Adipocyte (in vitro differentiated cells): ENCODE data around the gene C5orf24.

Source experiments
- DNase-seq: peaks from one replicate; pipeline ENCODE4 v3.0.0-alpha.2; 2015; ENCODE audit warnings: low read depth
- H3K27me3 ChIP-seq: replicated peaks from 2 replicates; pipeline ENCODE4 v1.7.0; 2013; ENCODE audit warnings: mild to moderate bottlenecking, low read length, moderate library complexity; ENCODE audit not compliant: control insufficient read depth, insufficient read depth
- H3K36me3 ChIP-seq: 2 replicates; pipeline ENCODE4 v1.7.0; 2013; ENCODE audit warnings: low read length, mild to moderate bottlenecking, moderate library complexity; ENCODE audit not compliant: control insufficient read depth, insufficient read depth, severe bottlenecking
- H3K4me1 ChIP-seq: 2 replicates; pipeline ENCODE4 v1.7.0; 2013; ENCODE audit warnings: mild to moderate bottlenecking, low read length, moderate library complexity; ENCODE audit not compliant: control insufficient read depth, insufficient read depth
- H3K4me3 ChIP-seq: 2 replicates; pipeline ENCODE4 v1.7.0; 2013; ENCODE audit warnings: mild to moderate bottlenecking, low read length, moderate library complexity
- H3K9ac ChIP-seq: 2 replicates; pipeline ENCODE4 v1.7.0; 2013; ENCODE audit warnings: mild to moderate bottlenecking, low read length, moderate library complexity
- H3K9me3 ChIP-seq: 2 replicates; pipeline ENCODE4 v1.7.0; 2013; ENCODE audit warnings: mild to moderate bottlenecking, low read length, moderate library complexity; ENCODE audit not compliant: control insufficient read depth

C5orf24 gene

DNA sequence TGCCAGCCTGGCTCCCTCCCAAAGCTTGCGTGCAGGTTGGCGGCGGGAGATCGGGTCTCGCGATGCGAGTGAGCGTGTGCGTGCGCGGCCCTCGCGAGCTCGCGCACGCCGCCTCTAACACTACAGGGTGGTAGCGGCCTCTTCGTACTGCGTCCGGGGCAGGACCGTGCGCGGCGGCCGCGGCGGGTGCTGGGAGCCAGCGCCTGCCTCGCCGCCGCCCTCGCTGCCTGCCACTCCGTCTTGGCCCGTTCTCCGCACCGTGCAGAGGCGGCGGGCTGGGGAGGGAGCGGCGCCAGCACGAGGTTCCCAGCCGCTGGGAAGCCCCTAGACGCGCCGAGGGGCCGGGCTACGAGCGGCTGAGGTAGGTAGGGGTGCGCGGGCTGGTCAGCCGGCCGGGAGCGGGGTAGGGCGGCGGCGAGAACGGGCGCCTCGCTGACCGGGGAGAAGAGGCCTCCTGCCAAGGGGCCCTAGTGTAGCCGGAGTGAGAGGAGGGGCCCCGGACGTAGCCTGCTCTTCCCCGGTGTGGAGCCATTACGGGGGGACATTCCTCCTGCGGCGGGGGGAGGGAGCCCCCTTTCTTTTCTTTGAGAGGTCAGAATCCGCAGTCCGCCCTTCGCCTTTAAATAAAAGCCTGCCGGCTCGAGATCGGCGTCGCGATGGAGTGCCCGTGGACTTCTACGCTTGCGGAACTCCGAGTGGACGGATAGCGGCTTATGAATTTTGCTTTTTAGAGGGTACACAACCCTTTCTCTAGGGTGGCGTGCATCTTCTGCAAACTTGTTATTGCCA lies at the start of gene C5orf24:
TSS of gene C5orf24 (plus strand) at position 117 of the 789 bp plus-strand sequence. CDS start 8,933 bp downstream, outside the sequence.
- peak within 1 kb of the TSS; percentile 89 for H3K9ac ChIP-seq
- H3K27me3 ChIP-seq: no peaks in the 10 kb centered on the region
- peak; percentile 98 for DNase-seq
- peaks cover 3% of the 10 kb centered on the region for H3K36me3 ChIP-seq
- H3K4me3 ChIP-seq: peak within 1 kb of the TSS; percentile 84
- peaks cover 23% of the 10 kb centered on the region for H3K4me1 ChIP-seq
- H3K9me3 ChIP-seq: no peaks in the 10 kb centered on the region

DNA sequence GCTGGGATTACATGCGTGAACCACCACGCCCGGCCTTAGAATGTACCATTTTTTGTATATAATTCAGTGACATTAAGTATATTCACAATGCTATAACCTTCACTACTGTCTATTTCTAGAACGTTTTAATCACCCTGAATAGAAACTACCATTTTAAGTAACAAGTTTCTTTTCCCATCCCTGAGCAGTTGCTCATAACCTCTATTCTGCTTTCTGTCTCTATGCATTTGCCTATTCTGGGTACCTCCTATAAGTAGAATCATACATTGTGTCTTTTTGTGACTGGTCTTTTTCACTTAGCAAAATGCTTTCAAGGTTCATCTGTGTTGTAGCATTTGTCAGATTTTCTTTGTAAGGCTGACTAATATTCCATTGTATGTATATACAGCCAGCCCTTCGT lies 47.3 kb upstream of the C5orf24 start:
- Histone ChIP-seq H3K4me1 (no peaks in the 10 kb centered on the region), H3K4me3 (no peak overlapping the region), H3K9ac (no peak overlapping the region), H3K36me3 (peaks cover 72% of the 10 kb centered on the region), H3K27me3 (no peaks in the 10 kb centered on the region), H3K9me3 (no peaks in the 10 kb centered on the region)
- no peak for DNase-seq

DNA sequence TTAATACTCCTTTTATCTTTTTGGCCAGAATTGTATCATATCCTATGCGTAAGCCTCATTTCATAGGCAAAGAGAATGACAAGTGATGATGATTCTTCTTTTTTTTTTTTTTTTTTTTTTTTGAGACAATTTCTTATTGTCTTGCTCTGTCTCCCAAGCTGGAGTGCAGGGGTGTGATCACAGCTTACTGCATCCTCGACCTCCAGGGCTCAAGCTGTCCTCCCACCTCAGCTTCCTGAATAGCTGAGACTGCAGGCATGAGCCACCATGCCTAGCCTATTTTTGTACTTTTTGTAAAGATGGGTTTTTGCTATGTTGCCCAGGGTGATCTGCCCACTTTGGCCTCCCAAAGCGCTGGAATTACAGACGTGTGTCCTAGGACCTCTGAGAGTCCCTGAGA lies 41.9 kb upstream of the C5orf24 start:
- Histone ChIP-seq H3K36me3 (peaks cover 51% of the 10 kb centered on the region), H3K9me3 (no peaks in the 10 kb centered on the region), H3K9ac (no peak overlapping the region), H3K4me3 (no peak overlapping the region), H3K4me1 (peaks cover 7% of the 10 kb centered on the region), H3K27me3 (no peaks in the 10 kb centered on the region)
- no peak for DNase-seq

DNA sequence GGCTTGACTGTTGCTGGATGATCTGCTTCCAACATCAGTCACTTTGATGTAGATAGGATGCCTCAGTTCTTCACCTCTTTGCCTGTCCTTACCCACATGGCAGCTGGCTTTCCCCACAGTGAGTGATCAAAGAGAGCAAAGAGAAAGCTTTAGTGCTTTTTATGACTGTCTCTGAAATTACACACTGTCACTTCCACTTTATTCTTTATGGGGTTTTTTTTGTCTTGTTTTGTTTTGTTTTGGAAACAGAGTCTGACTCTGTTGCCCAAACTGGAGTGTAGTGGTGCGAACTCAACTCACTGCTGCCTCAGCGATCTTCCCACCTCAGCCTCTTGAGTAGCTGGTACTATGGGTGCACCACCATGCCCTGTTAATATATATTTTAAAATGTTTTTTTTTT lies 32.4 kb upstream of the C5orf24 start:
- DNase-seq: no peak
- Histone ChIP-seq H3K36me3 (peaks cover 75% of the 10 kb centered on the region), H3K4me3 (no peak overlapping the region)

DNA sequence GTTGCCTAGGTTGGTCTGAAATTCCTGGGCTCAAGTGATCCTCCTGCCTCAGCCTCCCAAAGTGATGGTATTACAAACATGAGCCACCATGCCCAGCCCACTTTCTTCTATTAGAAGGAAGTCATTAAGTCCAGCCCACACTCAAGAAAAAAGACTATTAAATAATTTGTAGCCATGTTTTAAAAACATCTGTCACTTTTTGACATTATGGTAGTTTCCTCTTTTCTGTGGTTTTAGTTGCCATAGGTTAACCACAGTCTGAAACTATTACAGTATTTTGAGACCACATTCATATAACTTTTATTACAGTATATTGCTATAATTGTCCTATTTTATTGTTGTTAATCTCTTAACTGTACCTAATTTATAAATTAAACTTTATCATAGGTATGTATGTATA lies 31.9 kb upstream of the C5orf24 start:
- H3K9ac ChIP-seq: no peak overlapping the region
- peaks cover 75% of the 10 kb centered on the region for H3K36me3 ChIP-seq
- H3K9me3 ChIP-seq: no peaks in the 10 kb centered on the region
- DNase-seq: no peak
- H3K27me3 ChIP-seq: no peaks in the 10 kb centered on the region
- H3K4me1 ChIP-seq: no peaks in the 10 kb centered on the region
- no peak overlapping the region for H3K4me3 ChIP-seq

More for the DNA sequence above, 32.4 kb upstream of the C5orf24 start:
- H3K27me3 ChIP-seq: no peaks in the 10 kb centered on the region
- H3K9ac ChIP-seq: no peak overlapping the region
- H3K4me1 ChIP-seq: no peaks in the 10 kb centered on the region
- H3K9me3 ChIP-seq: no peaks in the 10 kb centered on the region

DNA sequence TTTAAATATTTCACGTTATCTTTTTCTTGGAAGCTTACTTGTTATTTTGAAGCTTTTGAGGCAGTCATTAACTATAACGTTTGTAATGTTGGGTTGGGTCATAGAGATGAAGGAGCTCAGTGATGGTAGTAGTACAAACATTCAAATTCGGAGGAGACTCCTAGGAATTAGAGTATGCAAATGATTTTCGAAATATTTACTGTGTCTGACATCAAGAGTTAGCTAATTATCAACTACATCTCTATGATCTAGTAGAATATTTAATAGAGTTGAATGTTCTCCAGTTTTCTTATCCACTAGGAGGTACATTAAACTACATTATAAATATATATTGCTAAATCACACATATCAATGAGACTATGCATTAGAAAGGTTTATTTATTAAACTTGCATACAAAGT lies 28.8 kb upstream of the C5orf24 start:
- Histone ChIP-seq H3K36me3 (peaks cover 87% of the 10 kb centered on the region), H3K4me1 (no peaks in the 10 kb centered on the region), H3K27me3 (no peaks in the 10 kb centered on the region), H3K9ac (no peak overlapping the region), H3K4me3 (no peak overlapping the region), H3K9me3 (no peaks in the 10 kb centered on the region)
- no peak for DNase-seq

DNA sequence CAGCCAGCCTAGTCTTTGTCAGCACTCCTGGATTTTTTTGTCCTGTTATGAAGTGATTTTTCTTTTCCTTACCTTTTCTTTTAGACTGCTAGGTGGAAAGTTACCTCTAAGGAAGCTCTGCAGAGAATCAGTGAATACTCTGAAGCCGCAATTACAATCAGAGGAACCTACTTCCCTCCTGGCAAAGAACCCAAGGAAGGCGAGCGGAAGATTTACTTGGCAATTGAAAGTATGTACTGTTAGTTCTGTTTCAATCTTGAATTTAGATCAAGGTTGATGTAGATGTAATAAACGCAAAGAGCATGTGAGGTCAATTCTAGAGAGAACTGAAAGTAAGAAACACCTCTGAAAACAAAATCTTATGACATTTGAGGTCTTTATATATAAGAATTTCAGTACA lies 27.0 kb upstream of the C5orf24 start:
- peaks cover 86% of the 10 kb centered on the region for H3K36me3 ChIP-seq
- H3K4me1 ChIP-seq: no peaks in the 10 kb centered on the region
- no peaks in the 10 kb centered on the region for H3K27me3 ChIP-seq
- no peak overlapping the region for H3K9ac ChIP-seq
- H3K9me3 ChIP-seq: no peaks in the 10 kb centered on the region
- no peak for DNase-seq
- no peak overlapping the region for H3K4me3 ChIP-seq

DNA sequence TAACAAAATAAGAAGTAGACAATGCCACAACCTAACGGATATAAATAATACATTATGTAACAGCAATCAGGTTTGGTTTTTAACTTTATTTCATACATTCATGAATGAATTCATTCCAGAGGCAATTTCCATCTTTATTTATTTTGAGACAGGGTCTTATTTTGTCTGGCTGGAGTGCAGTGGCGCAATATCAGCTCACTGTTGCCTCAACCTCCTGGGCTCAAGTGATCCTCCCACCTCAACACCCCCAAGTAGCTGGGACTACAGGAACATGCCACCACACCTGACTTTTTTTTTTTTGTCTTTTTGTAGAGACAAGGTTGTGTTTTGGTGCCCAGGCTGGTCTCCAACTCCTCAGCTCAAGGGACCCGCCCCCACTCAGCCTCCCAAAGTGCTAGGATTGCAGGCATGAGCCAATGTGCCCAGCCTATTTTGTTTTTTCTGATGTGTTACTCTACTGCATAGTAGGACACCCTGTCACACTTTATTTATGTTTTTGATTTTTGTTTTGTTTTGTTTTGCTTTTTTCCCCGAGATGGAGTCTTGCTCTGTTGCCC lies 26.3 kb upstream of the C5orf24 start:
- Histone ChIP-seq H3K4me1 (no peaks in the 10 kb centered on the region), H3K4me3 (no peak overlapping the region), H3K27me3 (no peaks in the 10 kb centered on the region), H3K9me3 (no peaks in the 10 kb centered on the region), H3K9ac (no peak overlapping the region), H3K36me3 (peaks cover 81% of the 10 kb centered on the region)
- DNase-seq: no peak

DNA sequence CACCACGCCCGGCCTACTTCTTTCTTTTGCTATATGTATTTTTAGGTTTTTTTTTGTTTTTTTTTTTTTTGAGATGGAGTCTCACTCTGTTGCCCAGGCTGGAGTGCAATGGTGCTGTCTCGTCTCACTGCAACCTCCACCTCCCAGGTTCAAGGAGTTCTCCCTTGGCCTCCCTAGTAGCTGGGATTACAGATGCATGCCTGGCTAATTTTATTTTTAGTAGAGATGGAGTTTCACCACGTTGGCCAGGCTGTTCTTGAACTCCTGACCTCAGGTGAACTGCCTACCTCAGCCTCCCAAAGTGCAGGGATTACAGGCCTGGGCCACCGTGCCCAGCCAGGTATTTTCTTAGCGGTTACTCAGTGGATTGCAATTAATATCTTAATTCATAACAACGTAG lies 23.9 kb upstream of the C5orf24 start:
- H3K9me3 ChIP-seq: no peaks in the 10 kb centered on the region
- peaks cover 7% of the 10 kb centered on the region for H3K4me1 ChIP-seq
- no peak for DNase-seq
- no peak overlapping the region for H3K9ac ChIP-seq
- H3K4me3 ChIP-seq: no peak overlapping the region
- H3K27me3 ChIP-seq: no peaks in the 10 kb centered on the region
- H3K36me3 ChIP-seq: peaks cover 72% of the 10 kb centered on the region

DNA sequence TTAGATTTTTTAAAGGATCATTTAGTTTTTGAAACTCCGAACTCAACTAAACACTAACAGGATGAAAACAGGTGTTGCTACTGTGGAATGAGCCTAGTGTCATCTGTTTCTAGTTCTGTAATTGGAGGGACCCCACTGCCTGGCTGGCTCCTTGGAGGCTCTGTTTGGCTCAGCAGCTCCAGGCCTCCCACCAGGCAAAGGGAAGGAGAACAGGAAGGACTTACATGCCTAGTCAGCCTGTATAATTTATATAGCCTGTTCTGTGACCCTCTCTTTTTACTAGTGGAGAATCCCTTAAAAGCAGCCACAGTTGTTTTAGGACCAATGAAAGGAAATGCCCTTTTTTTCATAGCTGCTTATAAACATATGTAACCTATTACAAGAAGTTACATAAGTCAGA lies 21.1 kb upstream of the C5orf24 start:
- no peak for DNase-seq
- Histone ChIP-seq H3K9me3 (no peaks in the 10 kb centered on the region), H3K9ac (no peak overlapping the region), H3K4me3 (no peak overlapping the region), H3K27me3 (no peaks in the 10 kb centered on the region), H3K4me1 (peaks cover 7% of the 10 kb centered on the region), H3K36me3 (peaks cover 75% of the 10 kb centered on the region)

DNA sequence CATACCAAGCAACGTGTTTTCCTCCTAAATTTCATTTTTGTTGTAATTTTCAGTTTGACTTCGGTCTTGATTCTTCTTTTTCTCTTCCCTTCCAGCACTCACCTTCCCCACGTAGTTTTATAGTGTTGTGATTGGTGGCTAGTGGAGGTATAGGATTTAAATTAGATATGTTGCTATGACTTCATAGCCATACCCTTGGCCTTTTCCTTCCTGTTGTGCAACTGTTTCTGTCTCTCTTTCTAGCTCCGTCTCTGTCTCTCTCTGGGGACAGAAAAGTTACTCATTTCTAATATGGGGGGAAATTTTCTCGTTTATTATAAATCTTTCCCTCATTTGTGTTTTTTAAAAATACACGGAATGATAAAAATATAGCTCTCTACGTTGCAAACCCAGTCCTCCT lies 20.6 kb upstream of the C5orf24 start:
- Histone ChIP-seq H3K9ac (no peak overlapping the region), H3K9me3 (no peaks in the 10 kb centered on the region), H3K36me3 (peaks cover 70% of the 10 kb centered on the region), H3K27me3 (no peaks in the 10 kb centered on the region), H3K4me1 (peaks cover 7% of the 10 kb centered on the region), H3K4me3 (no peak overlapping the region)
- DNase-seq: no peak
